GM12874 (cell line): ENCODE results near the gene SOX21.

Experiments used
- TF ChIP-seq, protein P1 (sequence below): IDR thresholded peaks from 2 replicates; pipeline ENCODE4 v1.5.1; 2011; ENCODE audit warnings: low read depth, mild to moderate bottlenecking, control low read depth, low read length, moderate library complexity; ENCODE audit not compliant: insufficient read depth

The SOX21 gene

DNA sequence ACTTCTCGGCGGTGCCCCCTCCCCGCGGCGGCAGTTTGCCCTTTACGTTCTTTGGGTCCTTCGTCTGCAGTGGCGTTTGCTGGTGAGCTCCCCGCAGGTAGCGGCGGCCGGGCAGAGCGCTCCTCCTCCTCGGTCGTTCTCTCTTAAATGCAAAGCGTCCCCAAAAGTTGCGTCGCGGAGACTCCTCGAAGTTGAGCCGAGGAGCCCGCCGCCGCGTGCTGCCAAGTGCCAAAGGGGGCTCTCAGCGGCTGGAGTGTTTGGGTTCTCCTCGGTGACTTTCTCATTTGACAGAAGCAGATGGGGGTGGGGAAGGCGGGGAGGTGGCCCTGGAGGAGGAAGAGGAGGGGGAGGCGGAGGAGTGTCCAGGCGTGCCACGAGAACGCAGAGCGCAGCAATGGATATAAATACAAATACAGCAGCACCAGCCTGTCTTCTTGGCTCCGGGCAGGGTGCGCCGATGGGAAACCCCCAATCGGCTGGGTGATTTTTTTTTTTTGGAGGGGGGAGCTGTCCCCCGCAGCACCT, at the start of gene SOX21:
SOX21 (minus strand) TSS at position 259 of the 525 bp plus-strand sequence. CDS start 496 bp downstream, outside the sequence.
- TF ChIP-seq, protein P1, sequence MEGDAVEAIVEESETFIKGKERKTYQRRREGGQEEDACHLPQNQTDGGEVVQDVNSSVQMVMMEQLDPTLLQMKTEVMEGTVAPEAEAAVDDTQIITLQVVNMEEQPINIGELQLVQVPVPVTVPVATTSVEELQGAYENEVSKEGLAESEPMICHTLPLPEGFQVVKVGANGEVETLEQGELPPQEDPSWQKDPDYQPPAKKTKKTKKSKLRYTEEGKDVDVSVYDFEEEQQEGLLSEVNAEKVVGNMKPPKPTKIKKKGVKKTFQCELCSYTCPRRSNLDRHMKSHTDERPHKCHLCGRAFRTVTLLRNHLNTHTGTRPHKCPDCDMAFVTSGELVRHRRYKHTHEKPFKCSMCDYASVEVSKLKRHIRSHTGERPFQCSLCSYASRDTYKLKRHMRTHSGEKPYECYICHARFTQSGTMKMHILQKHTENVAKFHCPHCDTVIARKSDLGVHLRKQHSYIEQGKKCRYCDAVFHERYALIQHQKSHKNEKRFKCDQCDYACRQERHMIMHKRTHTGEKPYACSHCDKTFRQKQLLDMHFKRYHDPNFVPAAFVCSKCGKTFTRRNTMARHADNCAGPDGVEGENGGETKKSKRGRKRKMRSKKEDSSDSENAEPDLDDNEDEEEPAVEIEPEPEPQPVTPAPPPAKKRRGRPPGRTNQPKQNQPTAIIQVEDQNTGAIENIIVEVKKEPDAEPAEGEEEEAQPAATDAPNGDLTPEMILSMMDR: no peak

DNA sequence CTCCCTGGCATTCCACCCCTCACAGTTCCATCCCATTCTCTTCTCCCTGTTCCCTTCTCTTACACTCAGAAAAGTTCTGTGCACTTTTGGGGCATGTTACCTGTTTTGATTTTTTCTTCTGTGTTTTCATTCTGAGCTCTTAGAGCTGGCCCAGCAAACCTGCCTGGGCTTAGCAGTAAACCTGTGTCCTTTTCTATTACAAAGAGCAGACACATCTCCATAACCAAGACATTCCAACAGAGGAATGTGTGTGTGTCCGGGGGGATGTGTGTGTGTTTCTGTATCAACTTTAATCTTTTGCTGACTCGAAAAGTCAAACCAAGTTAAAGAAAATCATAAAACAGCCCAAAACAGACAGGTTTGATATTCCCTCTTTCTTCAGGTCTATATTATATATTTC, 49.1 kb upstream of the SOX21 start:
- TF ChIP-seq, protein P1: no peak

DNA sequence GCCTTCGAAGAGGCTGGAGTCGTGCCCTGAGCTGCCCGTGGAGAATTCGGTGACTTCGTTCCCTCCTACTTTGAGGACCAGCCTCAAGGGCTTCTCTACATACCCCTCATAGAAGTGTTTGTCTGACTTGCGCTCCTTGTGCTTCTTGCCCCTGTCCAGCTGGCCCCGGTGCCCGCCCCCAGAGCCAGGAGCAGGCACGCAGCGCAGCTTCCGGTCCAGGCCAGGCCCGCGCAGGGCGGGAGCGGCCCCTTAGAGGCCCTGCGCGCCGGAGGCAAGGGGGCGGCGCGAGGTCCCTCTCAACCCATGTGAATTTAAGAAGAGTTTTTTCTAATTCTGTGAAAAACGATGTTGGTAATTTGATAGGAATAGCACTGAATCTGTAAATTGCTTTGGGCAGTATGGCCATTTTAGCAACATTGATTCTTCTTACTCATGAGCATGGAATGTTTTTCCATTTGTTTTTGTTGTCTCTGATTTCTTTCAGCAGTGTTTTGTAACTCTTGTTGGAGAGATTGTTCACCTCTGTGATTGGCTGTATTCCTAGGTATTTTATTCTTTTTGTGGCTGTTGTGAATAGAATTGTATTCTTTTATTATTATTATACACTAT, 46.9 kb upstream of the SOX21 start:
- TF ChIP-seq, protein P1: no peak

DNA sequence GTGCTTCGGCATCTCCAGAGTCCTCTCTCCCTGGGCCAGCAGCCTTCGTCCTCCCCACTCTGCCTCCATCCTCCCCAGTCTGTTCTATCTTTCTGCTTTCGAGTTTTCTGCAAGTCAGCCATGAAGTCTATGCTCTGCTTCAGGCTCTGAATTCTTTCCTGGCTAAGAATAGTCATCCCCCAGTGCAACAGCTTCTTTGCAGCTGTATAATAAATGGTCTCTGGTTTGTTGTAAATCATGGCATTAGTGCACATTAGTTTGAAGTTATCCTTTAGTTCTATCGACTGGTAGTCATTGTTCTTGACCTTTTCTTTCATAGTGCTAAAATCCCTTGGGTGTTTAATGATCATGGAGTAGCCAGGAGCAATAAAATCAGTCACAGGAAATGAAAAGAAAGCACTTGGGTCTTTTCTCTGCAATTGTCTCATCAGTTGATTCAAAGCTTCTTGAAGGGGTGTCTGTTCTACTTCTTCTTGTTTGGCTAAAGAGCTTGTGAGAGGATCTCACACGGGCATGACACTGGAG, 46.2 kb upstream of the SOX21 start:
- TF ChIP-seq, protein P1: no peak

DNA sequence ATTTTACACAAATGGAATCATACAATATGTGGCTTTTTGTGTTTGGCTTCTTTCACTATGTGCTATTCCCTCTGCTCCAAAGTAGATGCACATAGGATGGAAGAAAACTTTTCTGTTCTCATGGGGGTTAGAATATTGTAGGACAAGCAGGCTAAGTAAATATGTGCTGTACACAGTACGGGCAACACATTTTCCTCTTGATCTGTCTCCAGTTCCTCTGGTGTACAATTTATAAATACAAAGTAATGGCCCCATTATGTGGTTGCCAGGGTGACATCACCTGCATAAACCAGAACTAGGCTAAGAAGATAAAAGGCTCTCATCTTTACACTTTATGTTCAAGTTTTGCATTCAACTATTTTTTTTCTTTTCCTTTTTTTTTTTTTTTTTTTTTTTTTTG, 41.0 kb upstream of the SOX21 start:
- TF ChIP-seq, protein P1: no peak

DNA sequence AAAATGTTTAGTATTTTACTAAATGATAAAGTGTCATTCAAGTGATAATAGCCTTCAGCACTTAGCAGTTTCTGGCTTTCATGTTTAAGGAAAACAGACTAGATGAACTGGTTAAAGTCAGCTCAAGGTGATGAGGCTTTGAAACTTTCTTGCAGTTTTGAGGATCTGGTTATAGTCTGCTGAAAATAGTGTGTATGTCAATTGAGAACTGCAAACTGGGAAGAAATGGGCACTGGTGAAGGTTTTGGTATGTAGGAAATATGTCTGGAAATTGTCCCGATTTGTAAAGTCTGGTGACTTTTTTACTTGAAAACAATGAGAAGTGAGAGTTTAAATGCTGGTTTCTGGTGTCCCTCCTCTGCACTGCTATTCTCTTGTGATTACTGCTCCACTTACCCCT, 36.8 kb upstream of the SOX21 start:
- TF ChIP-seq, protein P1: no peak

DNA sequence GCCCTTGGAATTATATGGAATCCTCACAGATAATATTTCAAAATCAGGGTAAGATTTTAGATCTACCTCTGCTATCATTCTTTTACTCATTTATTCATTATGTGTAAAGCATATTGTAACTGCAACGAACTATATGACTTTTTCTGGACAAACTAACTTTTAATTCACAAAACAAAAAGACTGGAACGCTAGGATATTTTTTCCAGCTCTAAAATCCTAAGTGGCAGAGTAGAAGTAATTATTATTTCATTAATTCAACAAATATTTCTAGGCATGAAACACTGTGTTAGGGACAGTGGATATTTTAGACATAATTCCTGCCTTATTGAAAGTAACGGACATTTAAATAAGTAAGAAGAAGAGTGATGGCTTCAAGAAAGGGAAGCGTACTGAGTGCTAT, 26.9 kb upstream of the SOX21 start:
- TF ChIP-seq, protein P1: no peak
